ENCODE results near the gene SPP2. TPM values are rescaled to one million over a fixed set of nuclear protein-coding genes. Genes with fewer than 3 reads are reported as not detected.

The SPP2 gene
- total RNA-seq, 4 donors from 2014 or later, result not detected

- intact Hi-C loops (cut with DNase I; ENCODE audit: low total_unique reads) (no loop called here), in situ Hi-C loops (cut with MboI; ENCODE audit: low pct_ligation_motif_present in 1 of 4, low pct_unique_long_range_greater_than_20kb in 1 of 4, low sequenced_read_pairs in 3 of 4) (no loop called here)
- H3K4me1 ChIP-seq, result no peaks in the 10 kb centered on the region
- no peak overlapping the region for H3K4me3 ChIP-seq
- H3K9me3 ChIP-seq, result no peaks in the 10 kb centered on the region
- DNase-seq, result no peak
- H3K27ac ChIP-seq, result no peak overlapping the region
- H3K27me3 ChIP-seq, result peaks cover 3% of the 10 kb centered on the region
- TF ChIP-seq CTCF (IDR thresholded peaks at IDR 0.05) (no peak), POLR2AphosphoS5 (IDR thresholded peaks at IDR 0.05) (no peak), POLR2A (IDR thresholded peaks at IDR 0.05) (no peak), EP300 (IDR thresholded peaks at IDR 0.05; ENCODE audit: low read depth) (no peak)
- no peaks in the 10 kb centered on the region for H3K36me3 ChIP-seq
- WGBS, 2 donors (ENCODE audit: low coverage in 1 of 2), result 80 to 82% methylated on average over 2 of the region's 2 CpGs
Measured at GRCh38 chr2:234005126-234005525, 45.4 kb upstream of the SPP2 start.

- Histone ChIP-seq H3K4me1 (no peaks in the 10 kb centered on the region), H3K4me3 (no peak overlapping the region), H3K9me3 (no peaks in the 10 kb centered on the region), H3K27ac (no peak overlapping the region), H3K36me3 (no peaks in the 10 kb centered on the region), H3K27me3 (peaks cover 3% of the 10 kb centered on the region)
- WGBS, 2 donors (ENCODE audit: low coverage in 1 of 2), result 80 to 89% methylated on average over 3 of the region's 3 CpGs
- TF ChIP-seq POLR2A (IDR thresholded peaks at IDR 0.05) (no peak), POLR2AphosphoS5 (IDR thresholded peaks at IDR 0.05) (no peak), EP300 (IDR thresholded peaks at IDR 0.05; ENCODE audit: low read depth) (no peak), CTCF (IDR thresholded peaks at IDR 0.05) (no peak)
- intact Hi-C loops (cut with DNase I; ENCODE audit: low total_unique reads) (no loop called here), in situ Hi-C loops (cut with MboI; ENCODE audit: low pct_ligation_motif_present in 1 of 4, low pct_unique_long_range_greater_than_20kb in 1 of 4, low sequenced_read_pairs in 3 of 4) (no loop called here)
- DNase-seq, result no peak
Measured at GRCh38 chr2:234006501-234006900, 44.0 kb upstream of the SPP2 start.

- in situ Hi-C loops (cut with MboI; ENCODE audit: low pct_ligation_motif_present in 1 of 4, low pct_unique_long_range_greater_than_20kb in 1 of 4, low sequenced_read_pairs in 3 of 4), result no loop called here
- no peak overlapping the region for H3K27ac ChIP-seq
- H3K27me3 ChIP-seq, result peaks cover 8% of the 10 kb centered on the region
- intact Hi-C loops (cut with DNase I; ENCODE audit: low total_unique reads), result no loop called here
- no peak for DNase-seq
- 83 to 91% methylated on average over 1 of the region's 1 CpG for WGBS, 2 donors (ENCODE audit: low coverage in 1 of 2)
- H3K9me3 ChIP-seq, result no peaks in the 10 kb centered on the region
- no peak overlapping the region for H3K4me3 ChIP-seq
- no peaks in the 10 kb centered on the region for H3K36me3 ChIP-seq
- H3K4me1 ChIP-seq, result no peaks in the 10 kb centered on the region
- no peak for TF ChIP-seq POLR2A (IDR thresholded peaks at IDR 0.05)
- TF ChIP-seq CTCF (IDR thresholded peaks at IDR 0.05), result no peak
- TF ChIP-seq EP300 (IDR thresholded peaks at IDR 0.05; ENCODE audit: low read depth), result no peak
- TF ChIP-seq POLR2AphosphoS5 (IDR thresholded peaks at IDR 0.05), result no peak
Measured at GRCh38 chr2:234014427-234014826, 36.1 kb upstream of the SPP2 start.

- H3K27me3 ChIP-seq, result peaks cover 8% of the 10 kb centered on the region
- H3K27ac ChIP-seq, result no peak overlapping the region
- H3K4me1 ChIP-seq, result no peaks in the 10 kb centered on the region
- intact Hi-C loops (cut with DNase I; ENCODE audit: low total_unique reads) (no loop called here), in situ Hi-C loops (cut with MboI; ENCODE audit: low pct_ligation_motif_present in 1 of 4, low pct_unique_long_range_greater_than_20kb in 1 of 4, low sequenced_read_pairs in 3 of 4) (no loop called here)
- TF ChIP-seq POLR2A (IDR thresholded peaks at IDR 0.05), result no peak
- TF ChIP-seq EP300 (IDR thresholded peaks at IDR 0.05; ENCODE audit: low read depth), result no peak
- no peak for TF ChIP-seq POLR2AphosphoS5 (IDR thresholded peaks at IDR 0.05)
- no peak for TF ChIP-seq CTCF (IDR thresholded peaks at IDR 0.05)
- no peaks in the 10 kb centered on the region for H3K9me3 ChIP-seq
- no peak overlapping the region for H3K4me3 ChIP-seq
- no peak for DNase-seq
- H3K36me3 ChIP-seq, result no peaks in the 10 kb centered on the region
- WGBS, 2 donors (ENCODE audit: low coverage in 1 of 2), result 70 to 73% methylated on average over 3 of the region's 3 CpGs
Measured at GRCh38 chr2:234015861-234016260, 34.6 kb upstream of the SPP2 start.
